ENCODE data around the gene TSGA10IP. TPM values are rescaled to one million over a fixed set of nuclear protein-coding genes. Genes with fewer than 3 reads are reported as not detected.

TSGA10IP gene
- total RNA-seq, 2 experiments from 2014 or later: not detected

GRCh38 chr11:65962141-65962564 is 16.9 kb downstream of the TSGA10IP start:
- Mint-ChIP-seq H3K27me3 (ENCODE audit: low read depth) (no peaks in the 10 kb centered on the region), H3K9me3 (ENCODE audit: insufficient read depth) (no peaks in the 10 kb centered on the region), H3K27ac (peak overlapping the region; percentile 95), H3K36me3 (ENCODE audit: low read depth) (peaks cover 36% of the 10 kb centered on the region), H3K4me3 (peak overlapping the region; percentile 94), H3K4me1 (ENCODE audit: low read depth) (peaks cover 51% of the 10 kb centered on the region)
- peak; percentile 20 for ATAC-seq
- DNase-seq: no peak
- ChIA-PET CTCF (interaction anchor here (1.1 to 6.0 kb wide), 5 partner anchors 23 to 182 kb away, joined by 3 to 35 read pairs (median 4); no protein-coding TSS in a partner anchor), POLR2A (interaction anchor here (0.6 to 1.3 kb wide), 5 partner anchors 72 to 401 kb away, joined by 3 to 8 read pairs (median 5); partner anchors contain the start of genes CCDC85B, FIBP and MUS81)

DNA sequence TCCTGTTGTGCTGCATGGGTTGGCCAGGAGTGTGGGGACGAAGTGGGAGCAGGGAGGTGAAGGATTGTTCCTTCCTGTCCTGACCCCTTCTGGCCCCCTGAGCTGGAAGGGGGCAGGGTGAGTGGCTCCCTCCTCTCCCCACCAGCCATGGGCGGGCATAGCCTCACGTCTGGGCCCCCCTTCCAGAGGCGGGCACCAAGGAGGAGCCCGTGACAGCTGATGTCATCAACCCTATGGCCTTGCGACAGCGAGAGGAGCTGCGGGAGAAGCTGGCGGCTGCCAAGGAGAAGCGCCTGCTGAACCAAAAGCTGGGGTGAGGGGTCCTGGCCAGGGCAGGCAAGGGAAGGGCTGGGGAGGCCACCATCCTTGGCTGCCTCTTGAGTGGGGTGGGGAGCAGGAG is 19.6 kb downstream of the TSGA10IP start:
- Mint-ChIP-seq H3K4me3 (no peak overlapping the region), H3K9me3 (ENCODE audit: insufficient read depth) (no peaks in the 10 kb centered on the region), H3K36me3 (ENCODE audit: low read depth) (peaks cover 51% of the 10 kb centered on the region), H3K27me3 (ENCODE audit: low read depth) (no peaks in the 10 kb centered on the region), H3K27ac (no peak overlapping the region), H3K4me1 (ENCODE audit: low read depth) (peaks cover 38% of the 10 kb centered on the region)
- CTCF ChIA-PET: no interaction called here
- no peak for DNase-seq
- POLR2A ChIA-PET: interaction anchor here (0.6 to 1.3 kb wide), 3 partner anchors 12 to 161 kb away, joined by 3 to 5 read pairs (median 3); partner anchors contain the start of gene CCDC85B
- no peak for ATAC-seq

DNA sequence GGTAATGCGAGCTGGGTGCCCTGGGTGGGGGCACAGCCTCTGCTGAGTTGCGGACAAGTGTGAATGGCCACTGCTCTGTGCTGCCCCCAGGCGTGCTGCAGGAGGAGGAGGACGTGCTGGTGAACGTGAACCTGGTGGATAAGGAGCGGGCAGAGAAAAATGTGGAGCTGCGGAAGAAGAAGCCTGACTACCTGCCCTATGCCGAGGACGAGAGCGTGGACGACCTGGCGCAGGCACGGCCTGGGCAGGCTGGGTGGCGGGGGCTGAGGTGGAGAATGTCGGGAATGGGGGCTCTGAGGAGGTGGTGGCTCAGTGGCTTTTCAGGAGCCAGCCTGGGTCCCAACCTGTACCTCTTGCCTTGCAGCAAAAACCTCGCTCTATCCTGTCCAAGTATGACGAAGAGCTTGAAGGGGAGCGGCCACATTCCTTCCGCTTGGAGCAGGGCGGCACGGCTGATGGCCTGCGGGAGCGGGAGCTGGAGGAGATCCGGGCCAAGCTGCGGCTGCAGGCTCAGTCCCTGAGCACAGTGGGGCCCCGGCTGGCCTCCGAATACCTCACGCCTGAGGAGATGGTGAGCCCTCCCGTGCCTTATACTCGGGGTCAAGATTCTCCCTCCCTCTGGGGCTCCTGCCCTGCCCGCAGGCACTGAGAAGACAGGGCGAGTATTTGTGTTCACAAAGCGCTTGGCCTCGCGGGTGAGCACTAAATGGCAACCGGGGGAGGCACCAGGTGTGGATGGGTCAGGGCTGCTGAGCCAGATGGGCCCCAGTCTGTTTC is 20.9 kb downstream of the TSGA10IP start:
- ChIA-PET CTCF (no interaction called here), POLR2A (interaction anchor here (1.1 kb wide), 1 partner anchor 82 kb away, joined by 4 read pairs; no protein-coding TSS in a partner anchor)
- H3K36me3 Mint-ChIP-seq (ENCODE audit: low read depth): peaks cover 58% of the 10 kb centered on the region
- no peak for DNase-seq
- peaks cover 33% of the 10 kb centered on the region for H3K4me1 Mint-ChIP-seq (ENCODE audit: low read depth)
- H3K27ac Mint-ChIP-seq: no peak overlapping the region
- H3K4me3 Mint-ChIP-seq: no peak overlapping the region
- ATAC-seq: no peak
- H3K9me3 Mint-ChIP-seq (ENCODE audit: insufficient read depth): no peaks in the 10 kb centered on the region
- no peaks in the 10 kb centered on the region for H3K27me3 Mint-ChIP-seq (ENCODE audit: low read depth)

DNA sequence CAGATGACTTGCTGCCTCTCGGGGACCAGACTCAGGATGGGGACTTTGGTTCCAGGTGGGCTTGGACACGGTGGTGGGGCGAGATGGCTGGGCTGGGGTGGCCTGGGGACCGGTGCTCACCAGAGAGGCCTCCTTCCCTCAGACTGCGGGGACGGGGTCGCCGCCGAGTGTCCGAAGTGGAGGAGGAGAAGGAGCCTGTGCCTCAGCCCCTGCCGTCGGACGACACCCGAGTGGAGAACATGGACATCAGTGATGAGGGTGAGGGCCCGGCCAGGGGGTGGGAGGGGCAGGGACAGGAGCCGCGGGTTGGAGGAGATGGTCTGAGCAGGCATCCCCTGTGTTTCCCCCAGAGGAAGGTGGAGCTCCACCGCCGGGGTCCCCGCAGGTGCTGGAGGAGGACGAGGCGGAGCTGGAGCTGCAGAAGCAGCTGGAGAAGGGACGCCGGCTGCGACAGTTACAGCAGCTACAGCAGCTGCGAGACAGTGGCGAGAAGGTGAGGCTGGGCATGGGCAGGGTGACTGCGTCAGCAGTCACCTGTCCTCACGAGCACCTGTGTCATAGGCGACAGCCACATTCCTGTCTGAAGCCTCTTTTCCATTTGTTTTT is 22.2 kb downstream of the TSGA10IP start:
- H3K27me3 Mint-ChIP-seq (ENCODE audit: low read depth): no peaks in the 10 kb centered on the region
- H3K36me3 Mint-ChIP-seq (ENCODE audit: low read depth): peaks cover 61% of the 10 kb centered on the region
- POLR2A ChIA-PET: interaction anchor here (0.5 to 0.9 kb wide), 2 partner anchors 45 to 211 kb away, joined by 3 to 4 read pairs; no protein-coding TSS in a partner anchor
- CTCF ChIA-PET: no interaction called here
- peaks cover 25% of the 10 kb centered on the region for H3K4me1 Mint-ChIP-seq (ENCODE audit: low read depth)
- no peaks in the 10 kb centered on the region for H3K9me3 Mint-ChIP-seq (ENCODE audit: insufficient read depth)
- H3K4me3 Mint-ChIP-seq: no peak overlapping the region
- DNase-seq: no peak
- H3K27ac Mint-ChIP-seq: no peak overlapping the region
- ATAC-seq: no peak

GRCh38 chr11:65968600-65969482 is 23.6 kb downstream of the TSGA10IP start:
- peaks cover 58% of the 10 kb centered on the region for H3K36me3 Mint-ChIP-seq (ENCODE audit: low read depth)
- peaks cover 12% of the 10 kb centered on the region for H3K4me1 Mint-ChIP-seq (ENCODE audit: low read depth)
- POLR2A ChIA-PET: no interaction called here
- DNase-seq (no peak), ATAC-seq (no peak)
- no peak overlapping the region for H3K27ac Mint-ChIP-seq
- no peak overlapping the region for H3K4me3 Mint-ChIP-seq
- CTCF ChIA-PET: interaction anchor here (1.2 kb wide), 1 partner anchor 84 kb away, joined by 3 read pairs; no protein-coding TSS in a partner anchor
- H3K9me3 Mint-ChIP-seq (ENCODE audit: insufficient read depth): no peaks in the 10 kb centered on the region
- H3K27me3 Mint-ChIP-seq (ENCODE audit: low read depth): no peaks in the 10 kb centered on the region

DNA sequence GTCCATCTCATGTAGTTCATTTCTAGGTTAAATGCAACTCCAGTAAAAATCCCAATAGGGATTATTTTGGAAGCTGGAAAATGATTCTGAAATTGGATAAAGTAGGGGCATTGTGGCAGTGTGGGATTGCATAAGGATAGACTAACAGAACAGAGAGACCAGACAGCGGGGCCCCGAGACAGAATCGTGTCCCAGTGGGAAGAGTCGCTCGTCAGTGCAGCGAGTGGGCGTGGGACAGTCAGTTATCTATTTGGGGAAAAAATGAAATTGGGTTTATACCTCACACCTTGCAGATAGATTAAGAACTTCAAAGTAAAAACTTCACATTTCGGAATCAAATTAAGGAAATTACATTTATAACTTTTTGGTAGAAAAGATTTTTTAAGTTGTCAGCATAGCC is 26.8 kb downstream of the TSGA10IP start:
- Mint-ChIP-seq H3K36me3 (ENCODE audit: low read depth) (peaks cover 51% of the 10 kb centered on the region), H3K27me3 (ENCODE audit: low read depth) (no peaks in the 10 kb centered on the region), H3K27ac (no peak overlapping the region), H3K4me3 (no peak overlapping the region), H3K4me1 (ENCODE audit: low read depth) (peaks cover 3% of the 10 kb centered on the region), H3K9me3 (ENCODE audit: insufficient read depth) (no peaks in the 10 kb centered on the region)
- CTCF ChIA-PET: interaction anchor here (1.0 to 3.0 kb wide), 3 partner anchors 81 to 88 kb away, joined by 3 to 15 read pairs (median 13); partner anchors contain the start of genes CCDC85B and FIBP
- DNase-seq (no peak), ATAC-seq (no peak)
- POLR2A ChIA-PET: no interaction called here

GRCh38 chr11:65973439-65974110 is 28.3 kb downstream of the TSGA10IP start:
- DNase-seq: no peak
- Mint-ChIP-seq H3K9me3 (ENCODE audit: insufficient read depth) (no peaks in the 10 kb centered on the region), H3K27me3 (ENCODE audit: low read depth) (no peaks in the 10 kb centered on the region), H3K36me3 (ENCODE audit: low read depth) (peaks cover 49% of the 10 kb centered on the region), H3K27ac (peak overlapping the region; percentile 2), H3K4me3 (no peak overlapping the region), H3K4me1 (ENCODE audit: low read depth) (peaks cover 3% of the 10 kb centered on the region)
- ChIA-PET CTCF (interaction anchor here (1.0 kb wide), 1 partner anchor 44 kb away, joined by 3 read pairs; no protein-coding TSS in a partner anchor), POLR2A (no interaction called here)
- ATAC-seq: no peak

GRCh38 chr11:65975771-65976170 is 30.5 kb downstream of the TSGA10IP start:
- ChIA-PET CTCF (no interaction called here), POLR2A (no interaction called here)
- no peak for DNase-seq
- no peaks in the 10 kb centered on the region for H3K27me3 Mint-ChIP-seq (ENCODE audit: low read depth)
- H3K36me3 Mint-ChIP-seq (ENCODE audit: low read depth): peaks cover 48% of the 10 kb centered on the region
- H3K4me3 Mint-ChIP-seq: no peak overlapping the region
- no peaks in the 10 kb centered on the region for H3K4me1 Mint-ChIP-seq (ENCODE audit: low read depth)
- peak overlapping the region; percentile 18 for H3K27ac Mint-ChIP-seq
- ATAC-seq: no peak
- H3K9me3 Mint-ChIP-seq (ENCODE audit: insufficient read depth): no peaks in the 10 kb centered on the region

- H3K36me3 Mint-ChIP-seq (ENCODE audit: low read depth): peaks cover 48% of the 10 kb centered on the region
- no peaks in the 10 kb centered on the region for H3K27me3 Mint-ChIP-seq (ENCODE audit: low read depth)
- DNase-seq: no peak
- H3K4me3 Mint-ChIP-seq: no peak overlapping the region
- peak overlapping the region; percentile 18 for H3K27ac Mint-ChIP-seq
- no peaks in the 10 kb centered on the region for H3K9me3 Mint-ChIP-seq (ENCODE audit: insufficient read depth)
- no peak for ATAC-seq
- ChIA-PET POLR2A (interaction anchor here (1.6 kb wide), 1 partner anchor 11 kb away, joined by 3 read pairs; no protein-coding TSS in a partner anchor), CTCF (no interaction called here)
- no peaks in the 10 kb centered on the region for H3K4me1 Mint-ChIP-seq (ENCODE audit: low read depth)
These were observed 31.2 kb downstream of the TSGA10IP start for GRCh38 chr11:65976216-65977176.

DNA sequence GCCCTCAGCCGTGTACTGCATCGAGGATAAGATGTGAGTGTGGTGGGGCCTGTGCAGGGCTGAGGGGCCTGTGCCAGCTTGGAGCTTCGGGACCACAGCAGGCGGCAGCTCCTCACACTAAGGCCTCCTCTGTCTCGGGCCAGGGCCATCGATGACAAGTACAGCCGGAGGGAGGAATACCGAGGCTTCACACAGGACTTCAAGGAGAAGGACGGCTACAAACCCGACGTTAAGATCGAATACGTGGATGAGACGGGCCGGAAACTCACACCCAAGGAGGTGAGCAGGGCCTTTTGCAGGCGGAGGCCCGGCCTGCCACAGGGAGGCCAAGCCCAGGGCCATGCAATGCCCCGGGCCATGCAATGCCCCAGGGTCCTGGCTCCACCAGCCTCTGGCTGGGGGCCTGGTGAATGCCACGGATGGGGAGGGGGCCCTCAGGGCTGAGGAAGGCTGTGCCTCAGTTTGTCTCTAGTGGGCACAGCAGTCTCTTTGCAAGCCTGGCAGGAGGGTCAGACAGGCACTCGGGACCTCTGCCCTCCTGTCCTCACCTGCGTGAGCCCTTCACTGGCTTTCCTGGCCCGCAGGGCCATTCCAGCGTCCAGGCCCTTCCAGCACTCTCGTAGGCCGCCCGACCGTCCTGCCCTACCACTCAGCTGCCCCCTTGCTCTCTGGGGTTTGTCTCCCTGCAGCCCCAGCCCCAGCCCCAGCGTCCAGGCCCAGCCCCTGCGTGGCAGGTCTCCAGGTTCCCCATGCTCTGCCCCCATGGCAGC is 32.5 kb downstream of the TSGA10IP start:
- Mint-ChIP-seq H3K27me3 (ENCODE audit: low read depth) (no peaks in the 10 kb centered on the region), H3K4me3 (no peak overlapping the region), H3K4me1 (ENCODE audit: low read depth) (no peaks in the 10 kb centered on the region), H3K36me3 (ENCODE audit: low read depth) (peaks cover 42% of the 10 kb centered on the region), H3K27ac (no peak overlapping the region), H3K9me3 (ENCODE audit: insufficient read depth) (no peaks in the 10 kb centered on the region)
- no peak for ATAC-seq
- POLR2A ChIA-PET: interaction anchor here (1.6 kb wide), 1 partner anchor 13 kb away, joined by 3 read pairs; no protein-coding TSS in a partner anchor
- DNase-seq: no peak
- CTCF ChIA-PET: interaction anchor here (2.0 kb wide), 1 partner anchor 93 kb away, joined by 10 read pairs; no protein-coding TSS in a partner anchor
